H1 (cell line): ENCODE data around the gene CUL1. TPM values are rescaled to one million over a fixed set of nuclear protein-coding genes. Genes with fewer than 3 reads are reported as not detected.

Experiments
- CTCF ChIA-PET: fragments of 300-600 bp; sonication (Branson Sonifier 250); formaldehyde crosslinking; loops from one replicate; lab custom pipeline; 2021; ENCODE audit not compliant: partially characterized antibody; lab: Charles Lee
- POLR2A ChIA-PET: fragments of 300-600 bp; sonication (Branson Sonifier 250); formaldehyde crosslinking; loops from one replicate; lab custom pipeline; 2021; ENCODE audit warnings: inconsistent platforms; ENCODE audit not compliant: partially characterized antibody; lab: Charles Lee
- DNase-seq, 2 experiments: peaks; one replicate each; pipeline versions ENCODE4 v3.0.0 to v3.0.0-alpha.2; 2010 to 2022; ENCODE audit warnings: low spot score in 2 of 2, low read depth in 1 of 2, mixed read lengths in 1 of 2
- FAIRE-seq: peaks from 2 replicates; lab custom pipeline; 2011; peaks lifted over from hg19 to GRCh38; lab: Jason Lieb, UNC
- H2AFZ ChIP-seq: 2 replicates; pipeline ENCODE4 v1.8.1; 2012; ENCODE audit warnings: low read length, inconsistent platforms
- H2AK5ac ChIP-seq: 2 replicates; pipeline ENCODE4 v1.6.1; 2013; ENCODE audit warnings: low read depth, low read length
- H2BK120ac ChIP-seq: replicated peaks from 2 replicates; pipeline ENCODE3; 2013; ENCODE audit warnings: low read depth, low read length, inconsistent platforms
- H2BK12ac ChIP-seq: 2 replicates; pipeline ENCODE4 v1.6.1; 2013; ENCODE audit warnings: low read depth, low read length
- H2BK15ac ChIP-seq: 2 replicates; pipeline ENCODE4 v1.6.1; 2013; ENCODE audit warnings: low read length
- H2BK20ac ChIP-seq: 2 replicates; pipeline ENCODE4 v1.6.1; 2013; ENCODE audit warnings: low read length
- H2BK5ac ChIP-seq: 2 replicates; pipeline ENCODE4 v1.6.1; 2013; ENCODE audit warnings: low read depth, low read length
- H3K14ac ChIP-seq: 2 replicates; pipeline ENCODE4 v1.6.1; 2013; ENCODE audit warnings: inconsistent platforms; ENCODE audit not compliant: insufficient read length
- H3K18ac ChIP-seq: 2 replicates; pipeline ENCODE4 v1.6.1; 2013; ENCODE audit warnings: low read length; ENCODE audit errors: extremely low read depth
- H3K23ac ChIP-seq: 2 replicates; pipeline ENCODE4 v1.6.1; 2013; ENCODE audit warnings: inconsistent platforms; ENCODE audit not compliant: insufficient read length
- H3K23me2 ChIP-seq: 2 replicates; pipeline ENCODE4 v1.6.1; 2013; ENCODE audit warnings: low read depth, low read length
- H3K27ac ChIP-seq: 2 replicates; pipeline ENCODE4 v1.6.1; 2011; ENCODE audit warnings: low read depth, low read length, inconsistent platforms
- H3K27me3 ChIP-seq, 4 experiments: replicated peaks in 1 of 4; 1 replicate in 1 of 4; 2 replicates in 3 of 4; pipeline versions ENCODE4 v1.6.1 to v1.8.1; 2011 to 2013; ENCODE audit warnings: low read length in 3 of 4, mild to moderate bottlenecking in 3 of 4, inconsistent platforms in 2 of 4, mixed read lengths in 2 of 4, moderate library complexity in 1 of 4; ENCODE audit not compliant: control insufficient read depth in 3 of 4, insufficient read depth in 3 of 4; ENCODE audit errors: extremely low read depth in 1 of 4
- H3K36me3 ChIP-seq, 4 experiments: 2 replicates each; pipeline versions ENCODE4 v1.6.1 to v1.8.1; 2011 to 2013; ENCODE audit warnings: mild to moderate bottlenecking in 4 of 4, low read length in 3 of 4, moderate library complexity in 2 of 4, control low read depth in 1 of 4, inconsistent platforms in 1 of 4; ENCODE audit not compliant: insufficient read depth in 4 of 4, control insufficient read depth in 2 of 4
- H3K4ac ChIP-seq: replicated peaks from 2 replicates; pipeline ENCODE3; 2013; ENCODE audit warnings: low read length, low read depth, mixed read lengths, inconsistent platforms; ENCODE audit not compliant: insufficient read length
- H3K4me1 ChIP-seq, 4 experiments: replicated peaks in 1 of 4; 1 replicate in 1 of 4; 2 replicates in 3 of 4; pipeline versions ENCODE4 v1.6.1 to v1.8.1; 2011 to 2013; ENCODE audit warnings: low read length in 3 of 4, inconsistent platforms in 2 of 4, mixed read lengths in 1 of 4; ENCODE audit not compliant: insufficient read depth in 4 of 4, control insufficient read depth in 3 of 4
- H3K4me2 ChIP-seq, 2 experiments: 2 replicates each; pipeline versions ENCODE4 v1.6.1 to v1.8.1; 2011 to 2013; ENCODE audit warnings: low read depth in 2 of 2, low read length in 2 of 2, control low read depth in 1 of 2, inconsistent platforms in 1 of 2, mild to moderate bottlenecking in 1 of 2; ENCODE audit not compliant: insufficient read depth in 1 of 2
- H3K4me3 ChIP-seq, 4 experiments: fragments of 200-600, 300-600 bp in 1 of 4; sonication (generic), shearing (Covaris generic), sonication (Bioruptor Twin) in 1 of 4; 2 replicates each; pipeline versions ENCODE4 v1.5.1 to v1.8.1; 2011 to 2016; ENCODE audit warnings: low read length in 4 of 4, low read depth in 3 of 4, control low read depth in 2 of 4, inconsistent platforms in 2 of 4, mild to moderate bottlenecking in 2 of 4, mixed read lengths in 1 of 4, moderate library complexity in 1 of 4; ENCODE audit not compliant: insufficient read depth in 2 of 4; ENCODE audit errors: extremely low read depth in 1 of 4
- H3K56ac ChIP-seq: replicated peaks from 2 replicates; pipeline ENCODE3; 2013; ENCODE audit warnings: low read depth, mild to moderate bottlenecking, mixed read lengths, low read length, inconsistent platforms; ENCODE audit not compliant: insufficient read length
- H3K79me1 ChIP-seq: 2 replicates; pipeline ENCODE4 v1.6.1; 2013; ENCODE audit warnings: low read depth, low read length, control low read depth
- H3K79me2 ChIP-seq, 2 experiments: 2 replicates each; pipeline versions ENCODE4 v1.6.1 to v1.8.1; 2012 to 2013; ENCODE audit warnings: low read length in 2 of 2, mild to moderate bottlenecking in 2 of 2, inconsistent platforms in 1 of 2; ENCODE audit not compliant: insufficient read depth in 2 of 2, control insufficient read depth in 1 of 2
- H3K9ac ChIP-seq, 4 experiments: replicated peaks in 1 of 4; 1 replicate in 1 of 4; 2 replicates in 3 of 4; pipeline versions ENCODE4 v1.6.1 to v1.8.1; 2011 to 2013; ENCODE audit warnings: low read depth in 3 of 4, low read length in 3 of 4, control low read depth in 2 of 4, mild to moderate bottlenecking in 2 of 4, moderate library complexity in 2 of 4, inconsistent platforms in 1 of 4; ENCODE audit errors: extremely low read depth in 1 of 4
- H3K9me3 ChIP-seq, 2 experiments: 2 replicates each; pipeline versions ENCODE4 v1.6.1 to v1.8.1; 2012 to 2013; ENCODE audit warnings: mild to moderate bottlenecking in 2 of 2, moderate library complexity in 2 of 2, control low read depth in 1 of 2, inconsistent platforms in 1 of 2, low read depth in 1 of 2, low read length in 1 of 2, mixed read lengths in 1 of 2; ENCODE audit not compliant: insufficient read depth in 2 of 2
- H4K20me1 ChIP-seq, 2 experiments: replicated peaks in 1 of 2; 2 replicates each; pipeline versions ENCODE3 to v1.8.1; 2011 to 2013; ENCODE audit warnings: inconsistent platforms in 2 of 2, low read length in 2 of 2, mild to moderate bottlenecking in 1 of 2; ENCODE audit not compliant: insufficient read depth in 2 of 2, control insufficient read depth in 1 of 2
- H4K5ac ChIP-seq: 2 replicates; pipeline ENCODE4 v1.6.1; 2013; ENCODE audit warnings: low read length, low read depth, mixed read lengths, inconsistent platforms; ENCODE audit not compliant: insufficient read length
- H4K8ac ChIP-seq: 2 replicates; pipeline ENCODE4 v1.8.0; 2013; ENCODE audit warnings: mild to moderate bottlenecking, moderate library complexity, low read length, inconsistent platforms; ENCODE audit not compliant: insufficient read depth; ENCODE audit errors: extremely low read depth
- H4K91ac ChIP-seq: replicated peaks from 2 replicates; pipeline ENCODE3; 2013; ENCODE audit warnings: low read length, mixed read lengths, inconsistent platforms; ENCODE audit not compliant: insufficient read length
- CHD2 ChIP-seq: IDR thresholded peaks from 2 replicates; pipeline ENCODE4 v1.6.1; 2012; ENCODE audit warnings: low read length, improper control_type of control experiment
- HDAC6 ChIP-seq: IDR thresholded peaks from one replicate; pipeline ENCODE4 v1.7.1; 2012; ENCODE audit warnings: low read depth, mild to moderate bottlenecking, inconsistent platforms, low read length, moderate library complexity
- KDM5A ChIP-seq: fragments of 200-600 bp; IDR thresholded peaks from 2 replicates; pipeline ENCODE4 v1.7.1; 2012; ENCODE audit warnings: mild to moderate bottlenecking, low read length, inconsistent platforms, mixed read lengths
- RFX5 ChIP-seq: IDR thresholded peaks from 2 replicates; pipeline ENCODE4 v1.6.1; 2011; ENCODE audit warnings: low read depth, low read length, improper control_type of control experiment, borderline replicate concordance
- SIN3A ChIP-seq, 2 experiments: IDR thresholded peaks in 1 of 2; conservative IDR thresholded peaks in 1 of 2; 2 replicates each; pipeline ENCODE4 v1.6.1; 2011 to 2012; ENCODE audit warnings: low read length in 2 of 2, improper control_type of control experiment in 1 of 2, low read depth in 1 of 2, mild to moderate bottlenecking in 1 of 2
- SP4 ChIP-seq: IDR thresholded peaks from 2 replicates; pipeline ENCODE4 v1.6.1; 2012; ENCODE audit warnings: low read length, inconsistent platforms
- TCF12 ChIP-seq: IDR thresholded peaks from 2 replicates; pipeline ENCODE4 v1.6.1; 2011; ENCODE audit warnings: low read depth, mild to moderate bottlenecking, low read length
- WGBS, 2 experiments: shearing (Covaris generic) in 1 of 2; methylation state at CpG; one replicate each; pipeline versions ENCODE4 v1.1.6 to v1.1.7; 2013 to 2015; ENCODE audit warnings: low lambda C conversion rate in 2 of 2, mixed read lengths in 2 of 2, inconsistent platforms in 1 of 2, low coverage in 1 of 2, missing lambda C conversion rate in 1 of 2; ENCODE audit not compliant: insufficient replicate concordance in 2 of 2, insufficient coverage in 1 of 2, insufficient read length in 1 of 2; ENCODE audit errors: extremely low coverage in 1 of 2, missing lambda C conversion rate in 1 of 2; 5-methylcytosine and 5-hydroxymethylcytosine counted together
- polyA plus RNA-seq, 7 experiments: library from polyadenylated mRNA; depleted of rRNA in 3 of 7; stranded (reverse) in 5 of 7; unstranded in 2 of 7; fragments of >200 nt in 5 of 7; fragments of 200-250 nt in 2 of 7; gene quantifications; 1 replicate in 5 of 7; 2 replicates in 1 of 7; 4 replicates in 1 of 7; pipeline versions ENCODE4 v1.2.1 to v1.2.3, GENCODE V29; 2011 to 2013; ENCODE audit warnings: missing spikeins in 2 of 7, mixed read lengths in 2 of 7
- total RNA-seq: library from RNA; stranded (reverse); fragmentation: NEBNext Ultra II Directional; extraction: Animal tissue kit (Norgen Biotek cat#: 25700); gene quantifications from 2 replicates; pipeline ENCODE4 v1.2.1, GENCODE V29; 2021

The CUL1 gene
- total and polyA plus RNA-seq, 2 of the 8 experiments (the other 6 are each of a cell fraction or from before 2014, with no cell fraction given): 33.0 to 77.3 TPM

- Histone ChIP-seq H3K23me2 (no peaks in the 10 kb centered on the region), H3K36me3 (peaks cover 5 to 52% (median 23%) of the 10 kb centered on the region in 4 experiments), H2BK12ac (no peak overlapping the region), H3K4ac (no peak overlapping the region), H3K56ac (no peak overlapping the region), H2BK120ac (no peak overlapping the region), H4K91ac (no peak overlapping the region), H3K14ac (no peak overlapping the region), H3K4me1 (no peaks in the 10 kb centered on the region), H3K4me2 (no peak overlapping the region), H3K27ac (no peak overlapping the region), H2BK20ac (no peak overlapping the region), H4K20me1 (peaks cover 3 to 4% of the 10 kb centered on the region in 2 experiments), H3K9me3 (no peaks in the 10 kb centered on the region), H3K23ac (no peak overlapping the region), H4K8ac (no peak overlapping the region), H3K79me2 (peaks cover 0 to 73% of the 10 kb centered on the region in 2 experiments; a peak in 2 of 4 replicates), H3K18ac (no peak overlapping the region), H2BK5ac (no peak overlapping the region), H2AK5ac (no peak overlapping the region), H3K79me1 (peaks cover 6% of the 10 kb centered on the region; the same call in 1 of the 2 replicates), H2AFZ (no peak overlapping the region), H3K4me3 (no peak overlapping the region), H2BK15ac (no peak overlapping the region), H3K27me3 (no peaks in the 10 kb centered on the region), H3K9ac (no peak overlapping the region), H4K5ac (no peak overlapping the region)
- FAIRE-seq (no peak), DNase-seq (no peak)
- ChIA-PET POLR2A (interaction anchor here (0.6 kb wide), 1 partner anchor 442 kb away, joined by 3 read pairs; no protein-coding TSS in a partner anchor), CTCF (no interaction called here)
- 85% methylated on average over 11 of the region's 11 CpGs; no CpG with 5 or more reads in 1 of the 2 experiments for WGBS, 2 experiments
- TF ChIP-seq RFX5 (no peak), HDAC6 (no peak), SIN3A (conservative IDR thresholded peaks at IDR 0.05 in 1 of 2, IDR thresholded peaks at IDR 0.05 in 1 of 2; ENCODE audit: low read depth in 1 of 2, low read length in 2 of 2) (no peak), TCF12 (no peak), KDM5A (no peak), SP4 (no peak), CHD2 (no peak)
Measured at GRCh38 chr7:148735141-148735540, 36.4 kb downstream of the CUL1 start.
